Testis (tissue), 2 donors: Measurements from ENCODE around the gene HMCN2.

ENCODE experiments used
- POLR2A ChIP-seq: fragments of 450-650 bp; IDR thresholded peaks from one replicate; pipeline ENCODE4 v1.6.1; 2017; ENCODE audit warnings: antibody characterized with exemption, mild to moderate bottlenecking, moderate library complexity
- TF ChIP-seq, protein P1 (sequence below), 3 experiments: fragments of 450-650 bp in 2 of 3; fragments of 200-600 bp in 1 of 3; sonication (generic) in 1 of 3; IDR thresholded peaks; one replicate each; pipeline ENCODE4 v1.5.1; 2016 to 2019; ENCODE audit warnings: antibody characterized with exemption in 3 of 3, mild to moderate bottlenecking in 2 of 3, moderate library complexity in 1 of 3

DNA sequence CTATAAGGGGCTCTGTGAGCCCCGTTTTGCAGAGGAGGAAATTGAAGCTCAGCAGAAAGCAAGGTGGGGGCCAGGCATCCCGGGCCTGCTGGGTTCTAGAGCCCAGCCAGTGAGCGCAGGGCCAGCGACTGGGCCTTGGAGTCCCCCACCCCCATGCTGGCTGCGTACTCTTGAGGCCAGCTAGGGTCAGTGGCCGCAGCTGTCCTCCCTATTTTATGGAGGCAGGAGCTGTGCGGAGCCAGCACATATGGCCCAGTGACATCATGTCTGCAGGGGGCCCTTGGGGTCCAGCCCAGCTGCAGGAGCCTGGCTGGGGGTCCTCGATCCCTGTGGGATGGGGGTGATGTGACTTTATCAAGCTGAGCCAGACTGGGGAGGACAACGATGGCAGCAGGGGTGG lies 71.3 kb downstream of the HMCN2 start:
- TF ChIP-seq POLR2A = no peak
- TF ChIP-seq, protein P1, sequence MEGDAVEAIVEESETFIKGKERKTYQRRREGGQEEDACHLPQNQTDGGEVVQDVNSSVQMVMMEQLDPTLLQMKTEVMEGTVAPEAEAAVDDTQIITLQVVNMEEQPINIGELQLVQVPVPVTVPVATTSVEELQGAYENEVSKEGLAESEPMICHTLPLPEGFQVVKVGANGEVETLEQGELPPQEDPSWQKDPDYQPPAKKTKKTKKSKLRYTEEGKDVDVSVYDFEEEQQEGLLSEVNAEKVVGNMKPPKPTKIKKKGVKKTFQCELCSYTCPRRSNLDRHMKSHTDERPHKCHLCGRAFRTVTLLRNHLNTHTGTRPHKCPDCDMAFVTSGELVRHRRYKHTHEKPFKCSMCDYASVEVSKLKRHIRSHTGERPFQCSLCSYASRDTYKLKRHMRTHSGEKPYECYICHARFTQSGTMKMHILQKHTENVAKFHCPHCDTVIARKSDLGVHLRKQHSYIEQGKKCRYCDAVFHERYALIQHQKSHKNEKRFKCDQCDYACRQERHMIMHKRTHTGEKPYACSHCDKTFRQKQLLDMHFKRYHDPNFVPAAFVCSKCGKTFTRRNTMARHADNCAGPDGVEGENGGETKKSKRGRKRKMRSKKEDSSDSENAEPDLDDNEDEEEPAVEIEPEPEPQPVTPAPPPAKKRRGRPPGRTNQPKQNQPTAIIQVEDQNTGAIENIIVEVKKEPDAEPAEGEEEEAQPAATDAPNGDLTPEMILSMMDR (IDR thresholded peaks at IDR 0.05) = no peak
